ENCODE data around the gene DENND4B. TPM values are rescaled to one million over a fixed set of nuclear protein-coding genes. Genes with fewer than 3 reads are reported as not detected.
A peak's percentile ranks its signal among the peaks of the same experiment; 100 is the strongest.

DENND4B gene
- total RNA-seq, 2 experiments from 2014 or later = 147 to 173 TPM

DNA sequence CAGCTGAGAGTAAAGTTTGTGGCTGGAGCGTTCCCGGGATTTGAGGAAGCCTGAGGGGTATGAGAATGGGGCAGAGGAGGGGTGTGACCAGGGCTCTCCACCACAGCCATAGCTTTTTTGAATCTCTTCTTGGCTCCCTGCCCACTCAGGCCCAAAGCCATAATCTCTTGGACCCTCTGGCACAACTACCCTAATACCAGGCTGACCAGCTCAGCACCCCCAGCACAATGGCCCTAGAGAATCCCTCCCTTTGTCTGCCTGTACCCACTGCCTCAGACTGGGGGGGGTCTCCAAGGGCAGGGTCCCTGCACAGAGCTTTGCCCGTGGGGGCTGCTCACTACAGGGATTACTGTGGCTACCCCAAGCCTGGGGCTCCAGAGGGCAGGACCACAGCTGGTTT, 7.5 kb downstream of the DENND4B start:
- H3K27me3 Mint-ChIP-seq = no peaks in the 10 kb centered on the region
- CTCF ChIA-PET = interaction anchor here (1.2 kb wide), 1 partner anchor 16 kb away, joined by 3 read pairs; no protein-coding TSS in a partner anchor
- H3K27ac Mint-ChIP-seq = no peak overlapping the region
- no peak for ATAC-seq
- DNase-seq = no peak
- peaks cover 10% of the 10 kb centered on the region for H3K4me1 Mint-ChIP-seq
- H3K36me3 Mint-ChIP-seq = peaks cover 60% of the 10 kb centered on the region
- no peaks in the 10 kb centered on the region for H3K9me3 Mint-ChIP-seq (ENCODE audit: low read depth)
- H3K4me3 Mint-ChIP-seq = no peak overlapping the region

DNA sequence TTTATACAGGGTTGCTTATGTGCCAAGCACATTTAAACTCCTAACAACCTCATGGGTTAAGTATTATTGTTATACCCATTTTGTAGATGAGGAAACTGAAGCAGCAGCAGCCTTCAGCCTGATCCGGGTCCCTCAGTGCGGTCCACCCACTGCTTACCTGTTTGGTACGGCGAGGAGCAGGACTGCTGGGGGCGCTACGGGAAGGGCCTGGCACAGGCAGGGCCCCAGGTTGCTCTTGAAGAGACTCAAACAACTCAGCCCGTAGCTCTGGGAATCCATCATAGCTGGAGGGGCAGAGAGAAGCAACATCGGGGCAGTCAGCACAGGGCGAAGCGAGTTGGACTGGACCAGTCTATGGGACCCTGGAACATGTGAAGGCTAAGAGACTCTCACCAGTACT, 9.2 kb downstream of the DENND4B start:
- ATAC-seq (no peak), DNase-seq (no peak)
- H3K27ac Mint-ChIP-seq = no peak overlapping the region
- no peaks in the 10 kb centered on the region for H3K27me3 Mint-ChIP-seq
- CTCF ChIA-PET = no interaction called here
- no peaks in the 10 kb centered on the region for H3K4me1 Mint-ChIP-seq
- H3K36me3 Mint-ChIP-seq = peaks cover 59% of the 10 kb centered on the region
- no peak overlapping the region for H3K4me3 Mint-ChIP-seq
- no peaks in the 10 kb centered on the region for H3K9me3 Mint-ChIP-seq (ENCODE audit: low read depth)

DNA sequence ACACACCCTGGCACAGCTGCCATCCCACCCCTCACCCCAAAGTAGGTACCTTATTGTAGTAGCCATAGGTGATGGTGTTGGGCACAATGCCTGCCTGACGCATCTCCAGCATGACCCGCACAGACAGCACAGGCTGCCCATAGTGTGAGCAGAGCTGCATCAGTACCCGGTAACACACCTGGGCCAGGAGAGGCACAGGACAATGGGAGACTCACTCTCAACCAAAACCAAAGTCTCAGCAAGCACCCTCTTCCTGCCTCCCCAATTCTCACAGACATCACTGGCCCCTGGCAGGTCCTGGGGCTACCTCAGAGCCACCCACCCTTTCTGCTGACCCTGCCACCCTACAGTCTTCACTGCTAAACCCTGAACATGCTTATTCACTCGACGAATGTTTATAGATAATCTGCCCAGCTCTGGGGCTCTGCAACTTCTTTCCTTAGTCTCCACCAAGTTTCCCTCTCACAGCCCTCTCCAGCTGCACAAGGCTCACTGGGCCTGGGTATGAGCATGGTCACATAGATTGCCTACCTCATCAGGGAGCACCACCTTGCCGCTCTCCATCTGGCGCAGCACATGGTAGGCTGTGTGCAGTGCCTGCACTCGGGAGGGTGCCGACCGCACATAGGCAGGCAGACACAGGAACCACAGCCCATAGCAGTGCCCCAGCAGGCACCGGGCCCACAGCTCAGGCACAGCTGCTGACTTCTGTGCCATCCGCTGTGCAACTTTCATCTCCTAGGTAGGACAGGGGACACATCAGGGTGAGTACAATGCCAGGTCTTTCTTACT, 10.3 kb downstream of the DENND4B start:
- CTCF ChIA-PET = no interaction called here

DNA sequence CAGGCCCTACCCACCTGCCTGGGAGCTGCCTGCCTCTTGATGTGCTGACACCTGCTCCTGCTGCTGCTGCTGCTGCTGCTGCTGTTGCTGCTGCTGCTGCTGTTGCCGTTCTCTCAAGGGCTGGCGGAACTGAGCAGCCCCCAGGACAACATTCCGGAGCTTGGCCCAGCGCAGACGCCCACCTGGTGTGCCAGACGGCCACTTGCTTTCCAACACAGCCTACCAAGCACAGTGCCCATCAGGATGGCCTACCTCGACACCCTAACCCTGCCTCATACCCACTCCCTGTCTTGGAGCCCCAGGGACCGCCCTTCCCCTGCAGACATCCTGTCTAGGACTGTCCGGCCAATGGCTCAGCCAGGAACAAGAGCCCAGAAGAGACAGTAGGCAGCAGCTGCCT, 11.8 kb downstream of the DENND4B start:
- Mint-ChIP-seq H3K9me3 (ENCODE audit: low read depth) (no peaks in the 10 kb centered on the region), H3K36me3 (peaks cover 61% of the 10 kb centered on the region), H3K4me1 (no peaks in the 10 kb centered on the region), H3K4me3 (no peak overlapping the region), H3K27ac (no peak overlapping the region), H3K27me3 (no peaks in the 10 kb centered on the region)
- DNase-seq (no peak), ATAC-seq (no peak)
- CTCF ChIA-PET = no interaction called here

More for the DNA sequence above, 10.3 kb downstream of the DENND4B start:
- no peak for DNase-seq
- no peak overlapping the region for H3K4me3 Mint-ChIP-seq
- no peak overlapping the region for H3K27ac Mint-ChIP-seq
- no peaks in the 10 kb centered on the region for H3K27me3 Mint-ChIP-seq
- no peaks in the 10 kb centered on the region for H3K9me3 Mint-ChIP-seq (ENCODE audit: low read depth)
- no peak for ATAC-seq
- peaks cover 60% of the 10 kb centered on the region for H3K36me3 Mint-ChIP-seq
- no peaks in the 10 kb centered on the region for H3K4me1 Mint-ChIP-seq

DNA sequence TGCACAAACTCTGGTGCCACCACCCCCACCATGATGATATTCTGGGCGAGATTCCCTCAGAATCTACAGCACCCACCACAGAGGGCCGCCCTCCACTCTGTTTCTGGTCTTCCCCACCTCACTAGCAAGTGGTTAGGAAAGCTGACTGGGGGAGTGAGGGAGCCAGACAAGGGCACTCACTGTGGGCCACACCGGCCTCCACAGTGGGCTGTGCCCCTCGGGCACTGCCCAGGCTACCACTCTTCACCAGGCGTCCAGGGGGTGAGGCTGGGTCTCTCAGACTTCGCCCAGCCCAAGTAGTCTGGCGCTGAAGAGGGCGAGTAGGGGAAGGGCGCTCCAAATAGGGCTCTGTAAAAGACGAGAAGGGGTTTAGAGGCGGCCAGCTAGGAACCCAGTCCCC, 12.6 kb downstream of the DENND4B start:
- no peaks in the 10 kb centered on the region for H3K27me3 Mint-ChIP-seq
- peaks cover 60% of the 10 kb centered on the region for H3K36me3 Mint-ChIP-seq
- H3K9me3 Mint-ChIP-seq (ENCODE audit: low read depth) = no peaks in the 10 kb centered on the region
- H3K27ac Mint-ChIP-seq = no peak overlapping the region
- no peak for DNase-seq
- CTCF ChIA-PET = no interaction called here
- ATAC-seq = no peak
- no peak overlapping the region for H3K4me3 Mint-ChIP-seq
- H3K4me1 Mint-ChIP-seq = peaks cover 5% of the 10 kb centered on the region

DNA sequence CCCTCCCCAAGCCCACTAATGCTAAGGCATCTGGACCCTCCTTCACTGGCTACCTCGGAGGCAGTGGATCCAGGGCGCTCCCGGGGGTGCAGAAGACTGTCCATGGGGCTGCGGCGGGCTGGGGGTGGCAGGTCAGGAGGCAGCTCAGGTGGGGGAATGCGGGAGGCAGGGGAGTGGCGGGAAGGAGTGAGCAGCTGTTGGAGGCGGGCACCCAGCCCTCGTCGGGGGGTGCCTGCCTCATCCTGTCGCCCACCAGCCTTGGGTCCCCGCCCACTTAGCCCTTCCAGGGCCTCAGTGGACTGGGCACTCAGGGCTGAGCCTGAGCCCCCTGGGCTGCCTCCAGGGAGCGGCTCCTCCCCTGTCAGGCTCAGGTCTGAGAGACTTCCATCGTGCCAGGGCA, 13.1 kb downstream of the DENND4B start:
- ATAC-seq = no peak
- Mint-ChIP-seq H3K4me1 (peaks cover 10% of the 10 kb centered on the region), H3K27me3 (no peaks in the 10 kb centered on the region), H3K27ac (no peak overlapping the region), H3K9me3 (ENCODE audit: low read depth) (no peaks in the 10 kb centered on the region), H3K4me3 (no peak overlapping the region), H3K36me3 (peaks cover 57% of the 10 kb centered on the region)
- DNase-seq = no peak
- CTCF ChIA-PET = no interaction called here

DNA sequence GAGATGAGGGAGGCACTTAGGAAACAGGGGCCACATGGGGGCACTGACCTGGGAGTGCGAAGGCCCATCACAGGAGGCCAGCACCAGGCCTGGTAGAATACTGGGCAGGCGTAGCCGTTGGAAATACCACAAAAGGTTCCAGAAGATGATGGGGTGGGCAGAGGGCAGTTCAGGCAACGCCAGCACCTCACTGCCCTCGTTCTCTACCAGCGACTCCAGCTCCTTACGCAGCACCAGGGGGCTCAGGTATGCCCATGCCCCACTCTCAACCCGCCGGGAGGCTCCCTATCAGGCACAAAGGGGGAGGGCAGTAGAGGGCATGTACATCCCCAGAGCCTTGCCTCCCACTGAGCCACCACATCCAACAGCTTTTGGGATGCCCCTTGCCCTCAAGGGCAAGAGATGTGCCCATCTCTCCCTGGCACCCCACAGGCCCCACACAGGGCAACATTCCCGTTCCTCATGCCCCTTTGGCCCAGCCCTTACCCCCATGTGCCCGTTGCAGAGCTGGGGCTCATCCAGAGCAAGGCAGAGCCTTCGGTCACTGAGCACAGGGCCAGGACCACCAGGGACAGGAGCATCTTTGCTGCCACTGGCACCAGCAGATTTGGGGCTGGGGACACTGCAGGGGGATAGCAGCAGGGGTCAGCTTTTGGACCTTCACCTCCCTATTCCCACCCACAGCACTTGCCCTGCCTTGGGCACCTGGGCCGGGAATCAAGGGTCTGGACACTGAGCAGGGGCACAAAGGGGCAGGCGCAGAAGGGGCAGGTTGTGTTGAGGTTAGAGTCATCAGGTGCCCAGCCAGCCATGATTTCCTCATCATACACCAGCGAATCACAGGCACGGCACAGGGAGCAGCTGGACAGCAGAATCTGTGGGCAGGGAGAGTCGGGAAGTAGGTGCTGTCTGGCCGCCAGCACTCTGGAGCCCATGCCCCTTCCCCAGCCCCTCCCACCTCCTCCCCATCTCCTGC, 14.1 kb downstream of the DENND4B start:
- ATAC-seq (no peak), DNase-seq (no peak)
- H3K4me3 Mint-ChIP-seq = no peak overlapping the region
- peaks cover 53% of the 10 kb centered on the region for H3K36me3 Mint-ChIP-seq
- H3K4me1 Mint-ChIP-seq = peaks cover 15% of the 10 kb centered on the region
- CTCF ChIA-PET = no interaction called here
- no peaks in the 10 kb centered on the region for H3K27me3 Mint-ChIP-seq
- no peak overlapping the region for H3K27ac Mint-ChIP-seq
- H3K9me3 Mint-ChIP-seq (ENCODE audit: low read depth) = no peaks in the 10 kb centered on the region

DNA sequence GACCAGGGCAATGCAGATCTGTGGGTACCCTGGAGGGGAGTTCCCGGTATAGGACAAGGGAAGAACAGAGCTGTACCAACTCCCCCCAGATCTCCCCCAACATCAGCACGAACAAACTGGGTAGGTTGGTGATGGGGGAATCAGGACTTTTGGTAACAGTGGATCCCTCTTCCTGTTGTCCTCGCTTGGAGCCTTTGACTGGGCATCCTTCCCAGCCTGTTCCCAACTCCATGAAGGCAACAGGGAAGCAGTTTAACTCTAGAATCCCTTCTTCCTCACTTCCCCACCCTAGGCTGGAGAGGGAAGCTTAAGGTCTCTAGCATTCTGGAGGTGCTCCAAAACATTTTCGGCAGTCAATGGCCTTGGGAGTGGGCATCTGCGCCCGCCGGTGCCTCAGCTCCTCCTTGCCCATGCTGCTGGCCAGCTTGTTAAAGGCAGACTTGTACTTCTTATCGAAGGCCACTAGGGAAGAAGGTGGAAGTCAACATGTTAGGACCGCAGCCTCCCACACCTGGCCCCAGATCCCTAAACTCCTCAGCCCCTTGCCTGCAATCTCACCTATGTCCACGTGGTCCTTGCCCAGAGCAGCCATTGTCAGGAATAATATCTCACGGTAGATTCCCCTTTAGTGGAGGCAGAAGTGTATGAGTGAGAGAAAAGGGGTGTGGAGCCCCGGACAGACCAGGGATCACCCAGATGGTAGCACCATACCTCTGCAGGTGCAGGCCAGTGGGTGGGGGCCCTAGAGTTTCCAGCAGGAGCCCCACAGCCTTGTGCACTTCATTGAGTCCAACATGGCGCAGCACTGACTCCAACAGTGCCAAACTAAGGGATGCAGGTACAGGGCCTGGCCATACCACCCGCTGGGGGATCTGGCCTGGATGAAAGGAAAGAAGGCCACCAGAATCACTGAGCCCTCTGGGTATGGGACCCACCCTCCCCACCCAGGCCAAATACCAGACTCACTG, 16.3 kb downstream of the DENND4B start:
- Mint-ChIP-seq H3K36me3 (peaks cover 34% of the 10 kb centered on the region), H3K4me3 (no peak overlapping the region), H3K9me3 (ENCODE audit: low read depth) (no peaks in the 10 kb centered on the region), H3K27ac (no peak overlapping the region), H3K4me1 (peaks cover 15% of the 10 kb centered on the region), H3K27me3 (no peaks in the 10 kb centered on the region)
- DNase-seq = no peak
- ATAC-seq = no peak
- CTCF ChIA-PET = interaction anchor here (0.9 to 1.1 kb wide), 2 partner anchors 14 to 26 kb away, joined by 3 read pairs; no protein-coding TSS in a partner anchor

DNA sequence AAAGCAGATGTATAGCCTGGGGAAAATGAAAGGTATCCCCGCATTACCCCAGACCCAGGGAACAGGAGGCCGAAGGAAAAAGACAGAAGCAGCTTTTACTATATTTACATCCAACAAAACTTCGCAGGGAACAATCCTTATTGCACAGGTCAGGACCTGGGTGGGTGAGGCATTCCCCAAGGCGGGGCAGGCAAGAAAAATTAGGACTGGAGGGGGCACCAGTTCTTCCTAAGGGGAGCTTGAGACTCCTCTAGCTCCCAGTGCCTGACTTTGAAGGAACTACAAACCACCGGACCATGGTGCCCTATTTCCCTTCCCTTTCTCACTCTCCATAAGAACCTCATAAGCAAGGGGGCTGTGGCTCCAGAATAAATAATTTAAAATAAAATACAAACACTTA, 17.1 kb downstream of the DENND4B start:
- Mint-ChIP-seq H3K27ac (no peak overlapping the region), H3K9me3 (ENCODE audit: low read depth) (no peaks in the 10 kb centered on the region), H3K4me3 (no peak overlapping the region), H3K4me1 (peaks cover 16% of the 10 kb centered on the region), H3K27me3 (no peaks in the 10 kb centered on the region), H3K36me3 (peaks cover 27% of the 10 kb centered on the region)
- ATAC-seq = no peak
- DNase-seq = no peak
- CTCF ChIA-PET = interaction anchor here (1.1 to 2.2 kb wide), 2 partner anchors 15 to 16 kb away, joined by 3 to 18 read pairs; partner anchors contain the start of gene DENND4B

DNA sequence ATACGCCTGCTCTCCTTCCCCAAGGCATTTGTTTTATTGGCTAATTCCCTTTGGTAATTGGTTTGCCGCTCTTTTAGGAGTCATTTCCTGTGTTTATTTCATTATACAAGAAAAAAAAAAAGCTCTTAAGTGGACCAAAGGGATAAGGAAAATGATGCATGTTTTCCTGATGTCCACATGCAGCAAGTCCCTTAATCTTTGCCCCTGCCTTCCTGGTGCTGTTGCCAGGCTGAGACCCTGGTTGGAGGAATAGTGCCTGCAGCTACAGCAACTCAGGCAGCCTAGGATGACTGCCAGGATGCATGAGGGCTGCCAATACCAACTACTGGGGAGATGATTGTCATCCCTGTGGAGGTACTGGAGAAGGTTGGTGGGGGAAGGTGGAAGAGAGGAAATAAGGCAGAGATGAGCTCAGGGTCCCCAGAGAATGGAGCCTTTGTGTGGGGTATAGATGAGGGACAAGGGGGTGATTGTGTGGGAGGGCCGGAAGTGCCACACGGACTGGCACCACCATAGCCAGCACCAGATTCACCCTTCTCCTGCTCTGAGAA, 17.7 kb downstream of the DENND4B start:
- Mint-ChIP-seq H3K36me3 (peaks cover 25% of the 10 kb centered on the region), H3K9me3 (ENCODE audit: low read depth) (no peaks in the 10 kb centered on the region), H3K4me3 (no peak overlapping the region), H3K4me1 (peaks cover 21% of the 10 kb centered on the region), H3K27ac (peak overlapping the region; percentile 62), H3K27me3 (no peaks in the 10 kb centered on the region)
- CTCF ChIA-PET = interaction anchor here (0.6 to 2.2 kb wide), 2 partner anchors 16 to 47 kb away, joined by 4 to 18 read pairs; partner anchors contain the start of gene DENND4B
- ATAC-seq (no peak), DNase-seq (no peak)

DNA sequence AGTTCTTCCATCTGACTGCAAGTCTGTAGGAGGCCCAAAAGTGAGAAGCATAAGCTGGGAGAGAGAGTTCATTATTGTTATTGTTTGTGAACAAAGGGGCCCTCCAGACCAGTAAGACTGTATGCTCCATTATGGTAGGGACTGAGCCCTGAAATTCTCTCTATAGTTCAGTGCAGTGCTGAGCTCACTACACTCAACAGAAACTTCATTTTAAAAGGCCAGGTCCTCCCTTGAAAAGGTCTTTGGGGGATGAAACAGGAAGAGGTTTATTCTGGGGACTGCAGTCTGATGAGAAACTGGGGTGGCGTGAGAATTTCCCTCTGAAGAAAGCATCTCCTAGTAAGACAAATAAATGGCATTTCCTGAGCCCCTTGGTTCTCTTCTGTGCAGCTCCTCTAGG, 18.3 kb downstream of the DENND4B start:
- Mint-ChIP-seq H3K4me1 (peaks cover 23% of the 10 kb centered on the region), H3K4me3 (no peak overlapping the region), H3K27me3 (no peaks in the 10 kb centered on the region), H3K36me3 (peaks cover 22% of the 10 kb centered on the region), H3K27ac (peak overlapping the region; percentile 62), H3K9me3 (ENCODE audit: low read depth) (no peaks in the 10 kb centered on the region)
- ATAC-seq (no peak), DNase-seq (no peak)
- CTCF ChIA-PET = interaction anchor here (2.2 kb wide), 1 partner anchor 17 kb away, joined by 18 read pairs; the partner anchor contains the start of gene DENND4B

DNA sequence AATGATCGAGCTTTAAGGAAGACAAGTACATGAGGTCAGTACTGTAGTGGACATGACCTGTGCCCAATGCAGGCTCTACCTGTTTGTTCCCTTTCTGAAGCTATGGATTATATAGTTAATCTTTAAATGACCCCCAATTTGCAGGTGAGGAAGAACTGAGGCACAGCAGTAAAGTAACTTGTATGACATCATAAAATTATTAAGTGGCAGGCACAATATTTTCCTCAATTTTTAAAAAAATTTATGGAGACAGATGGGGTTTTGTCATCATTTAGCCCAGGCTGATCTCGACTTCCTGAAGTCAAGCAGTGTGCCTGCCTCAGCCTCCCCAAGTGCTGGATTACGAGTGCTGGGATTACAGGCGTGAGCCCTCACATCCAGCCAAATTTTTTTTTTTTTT, 20.1 kb downstream of the DENND4B start:
- Mint-ChIP-seq H3K36me3 (peaks cover 11% of the 10 kb centered on the region), H3K4me3 (no peak overlapping the region), H3K27ac (no peak overlapping the region), H3K9me3 (ENCODE audit: low read depth) (no peaks in the 10 kb centered on the region), H3K4me1 (peaks cover 25% of the 10 kb centered on the region), H3K27me3 (no peaks in the 10 kb centered on the region)
- ATAC-seq (no peak), DNase-seq (no peak)
- CTCF ChIA-PET = interaction anchor here (8.9 kb wide), 1 partner anchor 19 kb away, joined by 61 read pairs; the partner anchor contains the start of gene DENND4B
